Esophagus muscularis mucosa (tissue), 4 donors: ENCODE results near the gene DOCK3. TPM values are rescaled to one million over a fixed set of nuclear protein-coding genes. Genes with fewer than 3 reads are reported as not detected.

Source experiments
- DNase-seq: peaks from one replicate; pipeline ENCODE4 v3.0.0-alpha.2; 2017; ENCODE audit errors: extremely low spot score
- H3K27ac ChIP-seq, 4 donors: fragments of 200-600 bp; sonication (generic); replicated peaks in 1 of 4; 1 replicate in 3 of 4; 2 replicates in 1 of 4; pipeline ENCODE4 v1.5.1; 2016 to 2019; ENCODE audit warnings: mild to moderate bottlenecking in 1 of 4
- H3K27me3 ChIP-seq, 4 donors: fragments of 200-600 bp; sonication (generic); one replicate each; pipeline versions ENCODE4 v1.5.1 to v1.6.0; 2016 to 2019
- H3K36me3 ChIP-seq, 4 donors: fragments of 200-600 bp; sonication (generic); one replicate each; pipeline ENCODE4 v1.5.1; 2016 to 2019
- H3K4me1 ChIP-seq, 4 donors: fragments of 200-600 bp; sonication (generic); one replicate each; pipeline ENCODE4 v1.5.1; 2016 to 2019
- H3K4me3 ChIP-seq, 4 donors: fragments of 200-600 bp; sonication (generic); 1 replicate in 2 of 4; 2 replicates in 2 of 4; pipeline ENCODE4 v1.5.1; 2016 to 2019; ENCODE audit warnings: mild to moderate bottlenecking in 4 of 4, moderate library complexity in 1 of 4
- H3K9me3 ChIP-seq, 4 donors: fragments of 200-600 bp; sonication (generic); 1 replicate in 3 of 4; 2 replicates in 1 of 4; pipeline ENCODE4 v1.5.1; 2016 to 2019
- CTCF ChIP-seq, 3 experiments: fragments of 200-600 bp in 2 of 3; fragments of 450-650 bp in 1 of 3; sonication (generic) in 2 of 3; IDR thresholded peaks; one replicate each; pipeline ENCODE4 v1.5.1; 2017 to 2019; ENCODE audit warnings: antibody characterized with exemption in 3 of 3, mild to moderate bottlenecking in 2 of 3, moderate library complexity in 1 of 3
- EP300 ChIP-seq: sonication (generic); formaldehyde crosslinking; IDR thresholded peaks from one replicate; pipeline ENCODE4 v1.6.1; 2017; ENCODE audit warnings: antibody characterized with exemption
- POLR2A ChIP-seq: fragments of 450-650 bp; IDR thresholded peaks from one replicate; pipeline ENCODE4 v1.6.1; 2017; ENCODE audit warnings: antibody characterized with exemption, moderate library complexity, mild to moderate bottlenecking, low read depth
- POLR2AphosphoS5 ChIP-seq, 2 donors: sonication (generic); formaldehyde crosslinking; IDR thresholded peaks; one replicate each; pipeline ENCODE4 v1.6.1; 2017; ENCODE audit warnings: antibody characterized with exemption in 2 of 2
- WGBS: methylation state at CpG from one replicate; pipeline ENCODE4 v1.1.5; 2018; 5-methylcytosine and 5-hydroxymethylcytosine counted together
- intact Hi-C: fragments of 100-400 bp; cut with DNase I; formaldehyde crosslinking; loops from one replicate; pipeline ENCODE4 v1.15.1; 2023
- total RNA-seq, 4 donors: library from RNA; depleted of rRNA; stranded (reverse); fragments of >200 nt; gene quantifications; one replicate each; pipeline versions ENCODE4 v1.1.0 to v1.2.1, GENCODE V29; 2016

Gene DOCK3
- total RNA-seq, 4 donors from 2014 or later: 5.4 to 10.6 (median 7.2) TPM

- no peak for DNase-seq
- WGBS: 90% methylated on average over 12 of the region's 15 CpGs
- intact Hi-C loops: loop anchor here (10.0 kb wide), 1 partner anchor 294 kb away; the partner anchor contains the start of gene TEX264
- no peaks in the 10 kb centered on the region for H3K9me3 ChIP-seq
- peaks cover 7 to 18% (median 14%) of the 10 kb centered on the region in 4 donors for H3K4me1 ChIP-seq
- H3K27me3 ChIP-seq: no peaks in the 10 kb centered on the region
- peaks cover 0 to 7% (median 2%) of the 10 kb centered on the region in 4 donors for H3K36me3 ChIP-seq
- TF ChIP-seq EP300 (no peak), POLR2A (no peak), CTCF (IDR thresholded peaks at IDR 0.05) (no peak)
- no peak overlapping the region for H3K27ac ChIP-seq
- H3K4me3 ChIP-seq: no peak overlapping the region
Measured at GRCh38 chr3:51380601-51381332, 706.0 kb downstream of the DOCK3 start.

GRCh38 chr3:51381333-51381705 is 706.6 kb downstream of the DOCK3 start:
- H3K4me3 ChIP-seq: no peak overlapping the region
- WGBS: 90% methylated on average over 7 of the region's 18 CpGs
- no peaks in the 10 kb centered on the region for H3K9me3 ChIP-seq
- DNase-seq: no peak
- intact Hi-C loops: loop anchor here (10.0 kb wide), 1 partner anchor 293 kb away; the partner anchor contains the start of gene TEX264
- H3K36me3 ChIP-seq: peaks cover 0 to 7% (median 2%) of the 10 kb centered on the region in 4 donors
- no peaks in the 10 kb centered on the region for H3K27me3 ChIP-seq
- no peak overlapping the region for H3K27ac ChIP-seq
- H3K4me1 ChIP-seq: peaks cover 12 to 23% (median 19%) of the 10 kb centered on the region in 4 donors
- TF ChIP-seq CTCF (IDR thresholded peaks at IDR 0.05): no peak
- no peak for TF ChIP-seq EP300
- no peak for TF ChIP-seq POLR2AphosphoS5 (IDR thresholded peaks at IDR 0.05)
- TF ChIP-seq POLR2A: no peak

GRCh38 chr3:51382076-51382745 is 707.5 kb downstream of the DOCK3 start:
- intact Hi-C loops: loop anchor here (10.0 kb wide), 1 partner anchor 293 kb away; the partner anchor contains the start of gene TEX264
- Histone ChIP-seq H3K4me1 (peaks cover 21 to 32% (median 28%) of the 10 kb centered on the region in 4 donors), H3K27ac (no peak overlapping the region), H3K9me3 (no peaks in the 10 kb centered on the region), H3K36me3 (peaks cover 0 to 8% (median 4%) of the 10 kb centered on the region in 4 donors), H3K27me3 (no peaks in the 10 kb centered on the region), H3K4me3 (no peak overlapping the region)
- no peak for DNase-seq
- TF ChIP-seq POLR2A (no peak), CTCF (IDR thresholded peaks at IDR 0.05) (no peak), POLR2AphosphoS5 (IDR thresholded peaks at IDR 0.05) (no peak), EP300 (no peak)
- 95% methylated on average over 4 of the region's 4 CpGs for WGBS

- peaks cover 30 to 41% (median 35%) of the 10 kb centered on the region in 4 donors for H3K4me1 ChIP-seq
- no peaks in the 10 kb centered on the region for H3K9me3 ChIP-seq
- peaks cover 0 to 16% (median 11%) of the 10 kb centered on the region in 4 donors for H3K36me3 ChIP-seq
- intact Hi-C loops: loop anchor here (10.0 kb wide), 1 partner anchor 292 kb away; the partner anchor contains the start of gene TEX264
- no peak overlapping the region for H3K27ac ChIP-seq
- DNase-seq: no peak
- TF ChIP-seq EP300 (no peak), POLR2AphosphoS5 (IDR thresholded peaks at IDR 0.05) (no peak), CTCF (IDR thresholded peaks at IDR 0.05) (no peak), POLR2A (no peak)
- 100% methylated on average over 3 of the region's 3 CpGs for WGBS
- no peak overlapping the region for H3K4me3 ChIP-seq
- no peaks in the 10 kb centered on the region for H3K27me3 ChIP-seq
Measured at GRCh38 chr3:51382947-51383578, 708.3 kb downstream of the DOCK3 start.
